ENCODE results near the gene PCDHGB6. TPM values are rescaled to one million over a fixed set of nuclear protein-coding genes. Genes with fewer than 3 reads are reported as not detected.

Gene PCDHGB6
- total RNA-seq, 1 donor from 2014 or later, result 70.2 TPM

DNA sequence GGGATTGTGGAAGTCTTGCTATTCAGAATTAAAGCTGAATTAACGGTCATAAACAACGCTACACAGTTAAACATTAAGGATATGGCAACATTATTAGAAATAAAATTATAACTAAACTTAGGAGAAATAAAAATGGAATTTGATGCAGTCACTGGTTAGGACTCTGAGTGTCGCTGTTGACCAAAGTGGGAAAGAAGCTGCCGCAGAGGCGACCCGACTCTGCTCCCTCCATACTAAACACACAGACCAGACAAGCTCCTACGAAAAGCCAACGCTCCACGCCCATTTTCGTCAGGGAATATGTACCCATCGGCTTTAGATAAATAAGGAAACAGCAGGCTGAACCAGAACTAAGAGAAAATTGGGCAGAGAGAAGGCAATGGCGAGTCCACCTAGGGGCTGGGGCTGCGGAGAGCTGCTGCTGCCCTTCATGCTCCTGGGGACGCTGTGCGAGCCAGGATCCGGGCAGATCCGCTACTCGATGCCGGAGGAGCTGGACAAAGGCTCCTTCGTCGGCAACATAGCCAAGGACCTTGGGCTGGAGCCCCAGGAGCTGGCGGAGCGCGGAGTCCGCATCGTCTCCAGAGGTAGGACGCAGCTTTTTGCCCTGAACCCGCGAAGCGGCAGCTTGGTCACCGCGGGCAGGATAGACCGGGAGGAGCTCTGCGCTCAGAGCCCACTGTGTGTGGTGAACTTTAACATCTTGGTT is 43.7 kb upstream of the PCDHGB6 start, which contains the start of gene PCDHGA5:
Gene PCDHGA5 (plus strand): TSS at position 211 of the 709 bp plus-strand sequence. CDS start 169 bp downstream, at position 380.
- Mint-ChIP-seq H3K36me3 (ENCODE audit: unreplicated experiment) (no peaks in the 10 kb centered on the region), H3K27ac (ENCODE audit: unreplicated experiment) (no peak within 1 kb of the TSS), H3K4me3 (ENCODE audit: unreplicated experiment) (no peak within 1 kb of the TSS), H3K4me1 (ENCODE audit: unreplicated experiment) (no peaks in the 10 kb centered on the region), H3K27me3 (ENCODE audit: unreplicated experiment) (no peaks in the 10 kb centered on the region), H3K9me3 (ENCODE audit: unreplicated experiment) (peaks cover 26% of the 10 kb centered on the region)
- TF ChIP-seq, protein P1, sequence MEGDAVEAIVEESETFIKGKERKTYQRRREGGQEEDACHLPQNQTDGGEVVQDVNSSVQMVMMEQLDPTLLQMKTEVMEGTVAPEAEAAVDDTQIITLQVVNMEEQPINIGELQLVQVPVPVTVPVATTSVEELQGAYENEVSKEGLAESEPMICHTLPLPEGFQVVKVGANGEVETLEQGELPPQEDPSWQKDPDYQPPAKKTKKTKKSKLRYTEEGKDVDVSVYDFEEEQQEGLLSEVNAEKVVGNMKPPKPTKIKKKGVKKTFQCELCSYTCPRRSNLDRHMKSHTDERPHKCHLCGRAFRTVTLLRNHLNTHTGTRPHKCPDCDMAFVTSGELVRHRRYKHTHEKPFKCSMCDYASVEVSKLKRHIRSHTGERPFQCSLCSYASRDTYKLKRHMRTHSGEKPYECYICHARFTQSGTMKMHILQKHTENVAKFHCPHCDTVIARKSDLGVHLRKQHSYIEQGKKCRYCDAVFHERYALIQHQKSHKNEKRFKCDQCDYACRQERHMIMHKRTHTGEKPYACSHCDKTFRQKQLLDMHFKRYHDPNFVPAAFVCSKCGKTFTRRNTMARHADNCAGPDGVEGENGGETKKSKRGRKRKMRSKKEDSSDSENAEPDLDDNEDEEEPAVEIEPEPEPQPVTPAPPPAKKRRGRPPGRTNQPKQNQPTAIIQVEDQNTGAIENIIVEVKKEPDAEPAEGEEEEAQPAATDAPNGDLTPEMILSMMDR (IDR thresholded peaks at IDR 0.05), result no peak
- DNase-seq (ENCODE audit: extremely low spot score, unreplicated experiment), result no peak

DNA sequence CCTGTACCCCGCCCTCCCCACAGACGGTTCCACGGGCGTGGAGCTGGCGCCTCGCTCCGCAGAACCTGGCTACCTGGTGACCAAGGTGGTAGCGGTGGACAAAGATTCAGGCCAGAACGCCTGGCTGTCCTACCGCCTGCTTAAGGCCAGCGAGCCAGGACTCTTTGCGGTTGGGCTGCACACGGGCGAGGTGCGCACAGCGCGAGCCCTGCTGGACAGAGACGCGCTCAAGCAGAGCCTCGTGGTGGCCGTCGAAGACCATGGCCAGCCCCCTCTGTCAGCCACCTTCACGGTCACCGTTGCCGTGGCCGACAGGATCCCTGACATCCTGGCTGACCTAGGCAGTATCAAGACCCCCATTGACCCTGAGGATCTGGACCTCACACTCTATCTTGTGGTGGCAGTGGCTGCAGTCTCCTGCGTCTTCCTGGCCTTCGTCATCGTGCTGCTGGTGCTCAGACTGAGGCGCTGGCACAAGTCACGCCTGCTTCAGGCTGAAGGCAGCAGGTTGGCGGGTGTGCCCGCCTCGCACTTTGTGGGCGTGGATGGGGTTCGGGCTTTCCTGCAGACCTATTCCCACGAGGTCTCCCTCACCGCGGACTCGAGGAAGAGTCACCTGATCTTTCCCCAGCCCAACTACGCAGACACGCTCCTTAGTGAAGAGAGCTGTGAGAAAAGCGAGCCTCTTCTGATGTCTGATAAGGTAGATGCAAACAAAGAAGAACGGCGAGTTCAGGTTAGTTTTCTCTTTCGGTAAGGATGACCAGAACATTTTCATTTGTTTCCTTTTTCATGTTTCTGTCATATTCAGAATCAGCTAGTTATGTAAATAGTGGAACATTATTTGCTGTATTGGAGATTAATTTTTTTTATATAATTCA is 41.6 kb upstream of the PCDHGB6 start:
- H3K9me3 Mint-ChIP-seq (ENCODE audit: unreplicated experiment), result peaks cover 17% of the 10 kb centered on the region
- TF ChIP-seq, protein P1 (IDR thresholded peaks at IDR 0.05), result no peak
- no peak overlapping the region for H3K4me3 Mint-ChIP-seq (ENCODE audit: unreplicated experiment)
- no peaks in the 10 kb centered on the region for H3K36me3 Mint-ChIP-seq (ENCODE audit: unreplicated experiment)
- no peak for DNase-seq (ENCODE audit: extremely low spot score, unreplicated experiment)
- no peaks in the 10 kb centered on the region for H3K27me3 Mint-ChIP-seq (ENCODE audit: unreplicated experiment)
- no peak overlapping the region for H3K27ac Mint-ChIP-seq (ENCODE audit: unreplicated experiment)
- H3K4me1 Mint-ChIP-seq (ENCODE audit: unreplicated experiment), result no peaks in the 10 kb centered on the region

- H3K4me1 Mint-ChIP-seq (ENCODE audit: unreplicated experiment), result no peaks in the 10 kb centered on the region
- DNase-seq (ENCODE audit: extremely low spot score, unreplicated experiment), result no peak
- no peak within 1 kb of the TSS for H3K27ac Mint-ChIP-seq (ENCODE audit: unreplicated experiment)
- no peaks in the 10 kb centered on the region for H3K27me3 Mint-ChIP-seq (ENCODE audit: unreplicated experiment)
- TF ChIP-seq, protein P1 (IDR thresholded peaks at IDR 0.05), result no peak
- H3K9me3 Mint-ChIP-seq (ENCODE audit: unreplicated experiment), result peaks cover 18% of the 10 kb centered on the region
- H3K36me3 Mint-ChIP-seq (ENCODE audit: unreplicated experiment), result no peaks in the 10 kb centered on the region
- H3K4me3 Mint-ChIP-seq (ENCODE audit: unreplicated experiment), result no peak within 1 kb of the TSS
These were observed 37.6 kb upstream of the PCDHGB6 start, which contains the start of gene PCDHGB3 for GRCh38 chr5:141369994-141370848. Gene PCDHGB3, plus strand, starts transcription at chr5:141370242. Its CDS starts 153 bp downstream, at chr5:141370395.

DNA sequence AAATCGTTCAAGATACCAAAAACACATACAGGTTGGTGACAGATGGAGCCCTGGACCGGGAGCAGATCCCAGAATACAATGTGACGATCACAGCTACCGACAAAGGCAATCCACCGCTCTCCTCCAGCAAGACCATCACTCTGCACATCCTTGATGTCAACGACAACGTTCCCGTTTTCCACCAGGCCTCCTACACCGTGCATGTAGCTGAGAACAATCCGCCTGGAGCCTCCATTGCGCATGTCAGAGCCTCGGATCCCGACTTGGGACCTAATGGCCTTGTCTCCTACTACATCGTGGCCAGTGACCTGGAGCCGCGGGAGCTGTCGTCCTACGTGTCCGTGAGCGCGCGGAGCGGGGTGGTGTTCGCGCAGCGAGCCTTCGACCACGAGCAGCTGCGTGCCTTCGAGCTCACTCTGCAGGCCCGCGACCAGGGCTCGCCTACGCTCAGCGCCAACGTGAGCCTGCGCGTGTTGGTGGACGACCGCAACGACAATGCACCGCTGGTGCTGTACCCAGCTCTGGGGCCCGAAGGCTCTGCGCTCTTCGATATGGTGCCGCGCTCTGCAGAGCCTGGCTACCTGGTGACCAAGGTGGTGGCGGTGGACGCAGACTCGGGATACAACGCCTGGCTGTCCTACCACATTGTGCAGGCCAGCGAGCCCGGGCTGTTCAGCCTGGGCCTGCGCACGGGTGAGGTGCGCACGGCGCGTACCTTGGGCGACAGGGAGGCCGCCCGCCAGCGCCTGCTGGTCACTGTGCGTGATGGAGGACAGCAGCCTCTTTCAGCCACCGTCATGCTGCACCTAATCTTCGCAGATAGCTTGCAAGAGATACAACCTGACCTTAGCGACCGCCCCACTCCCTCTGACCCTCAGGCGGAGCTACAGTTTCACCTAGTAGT is 36.0 kb upstream of the PCDHGB6 start:
- Mint-ChIP-seq H3K4me3 (ENCODE audit: unreplicated experiment) (no peak overlapping the region), H3K27me3 (ENCODE audit: unreplicated experiment) (no peaks in the 10 kb centered on the region), H3K36me3 (ENCODE audit: unreplicated experiment) (no peaks in the 10 kb centered on the region), H3K27ac (ENCODE audit: unreplicated experiment) (no peak overlapping the region), H3K9me3 (ENCODE audit: unreplicated experiment) (peaks cover 18% of the 10 kb centered on the region), H3K4me1 (ENCODE audit: unreplicated experiment) (no peaks in the 10 kb centered on the region)
- DNase-seq (ENCODE audit: extremely low spot score, unreplicated experiment), result peak; percentile 84
- TF ChIP-seq, protein P1 (IDR thresholded peaks at IDR 0.05), result no peak

All from osteocyte (in vitro differentiated cells).